ENCODE data around the gene SIRT1.

GRCh38 chr10:67836972-67837371 lies 47.5 kb upstream of the SIRT1 start:
- no peak for TF ChIP-seq JAZF1 (CRISPR knock-in tag; IDR thresholded peaks at IDR 0.05)
- no peak for TF ChIP-seq ATF1 (CRISPR knock-in tag; IDR thresholded peaks at IDR 0.05)
- TF ChIP-seq ESRRA (CRISPR knock-in tag; IDR thresholded peaks at IDR 0.05; ENCODE audit: borderline replicate concordance): no peak
- TF ChIP-seq CTCF (IDR thresholded peaks at IDR 0.05): no peak
- TF ChIP-seq ZNF121 (CRISPR knock-in tag; IDR thresholded peaks at IDR 0.05): no peak
- no peak for TF ChIP-seq CREB1 (CRISPR knock-in tag; IDR thresholded peaks at IDR 0.05)
- TF ChIP-seq USF2 (CRISPR knock-in tag; IDR thresholded peaks at IDR 0.05): no peak
- no peak for TF ChIP-seq SOX15 (CRISPR knock-in tag; IDR thresholded peaks at IDR 0.05)
- TF ChIP-seq CREM (CRISPR knock-in tag; IDR thresholded peaks at IDR 0.05): no peak
- TF ChIP-seq ZNF416 (CRISPR knock-in tag; IDR thresholded peaks at IDR 0.05): no peak
- no peak for TF ChIP-seq JUN (CRISPR knock-in tag; IDR thresholded peaks at IDR 0.05)
- TF ChIP-seq ZMAT4 (CRISPR knock-in tag; IDR thresholded peaks at IDR 0.05): no peak

Measured in WTC11 (cell line).